Inferior parietal cortex (tissue), 1 donor: Measurements from ENCODE around the gene RPS3A.
"Not testable (repeated sequence)": the region's sequence is repeated elsewhere in the genome, so short reads cannot be mapped to it uniquely, and the experiment has no call there.

Experiments used
- DNase-seq: peaks from one replicate; pipeline ENCODE4 v3.0.0-alpha.2; 2016; ENCODE audit errors: extremely low spot score

The RPS3A gene

DNA sequence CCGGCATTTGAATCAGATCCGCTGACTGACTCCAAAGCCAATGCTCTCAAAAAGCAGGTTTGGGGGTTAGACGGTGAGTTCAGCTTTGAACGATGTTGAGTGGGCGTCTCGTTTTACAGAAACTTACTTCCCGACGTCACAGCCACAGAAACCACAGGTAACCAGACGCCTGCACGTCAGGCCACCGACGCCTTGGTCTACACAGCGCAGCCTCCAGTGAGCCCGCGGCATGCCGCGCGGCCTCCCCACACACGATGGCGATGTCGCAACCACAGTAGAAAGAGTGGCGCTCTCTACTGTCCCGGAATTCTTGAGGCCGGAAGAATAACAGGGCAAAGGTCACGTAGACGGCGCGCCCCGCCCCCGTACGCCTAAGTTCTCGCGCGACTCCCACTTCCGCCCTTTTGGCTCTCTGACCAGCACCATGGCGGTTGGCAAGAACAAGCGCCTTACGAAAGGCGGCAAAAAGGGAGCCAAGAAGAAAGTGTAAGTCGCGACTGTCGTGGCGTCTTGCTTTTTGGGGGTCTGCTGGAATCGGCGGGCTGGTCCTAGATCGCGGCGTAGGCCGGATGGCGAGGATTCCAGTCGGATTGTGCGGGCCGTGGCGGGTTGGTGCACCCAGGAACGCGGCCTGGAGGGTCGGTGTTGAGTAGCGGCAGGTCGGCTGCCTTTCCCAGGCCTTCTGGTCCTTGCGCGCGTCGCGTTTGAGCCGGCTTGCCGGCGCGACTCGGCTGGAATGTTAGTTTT, at the start of gene RPS3A:
TSS of gene RPS3A (plus strand) at position 400 of the 747 bp plus-strand sequence. CDS start at position 425, 25 bp downstream.
- peak; percentile 98 for DNase-seq

DNA sequence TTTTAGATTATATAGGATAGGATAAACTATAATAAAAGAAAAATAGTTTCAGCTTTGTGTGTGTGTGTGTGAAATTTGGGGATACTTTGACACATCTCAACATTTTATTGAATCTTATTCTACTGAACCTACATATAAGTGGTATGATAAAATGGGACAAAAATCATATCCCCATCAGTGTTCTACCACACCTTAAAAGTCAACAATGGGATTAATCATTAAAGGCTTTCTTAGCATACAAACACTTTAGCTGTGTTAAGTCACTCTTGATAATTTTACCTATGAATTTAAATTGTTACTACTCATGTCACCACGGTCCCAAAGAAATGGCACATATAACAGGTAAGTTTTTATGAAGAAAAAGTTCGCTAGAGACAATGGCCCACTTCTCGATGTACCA, 46.6 kb upstream of the RPS3A start:
- no peak for DNase-seq

DNA sequence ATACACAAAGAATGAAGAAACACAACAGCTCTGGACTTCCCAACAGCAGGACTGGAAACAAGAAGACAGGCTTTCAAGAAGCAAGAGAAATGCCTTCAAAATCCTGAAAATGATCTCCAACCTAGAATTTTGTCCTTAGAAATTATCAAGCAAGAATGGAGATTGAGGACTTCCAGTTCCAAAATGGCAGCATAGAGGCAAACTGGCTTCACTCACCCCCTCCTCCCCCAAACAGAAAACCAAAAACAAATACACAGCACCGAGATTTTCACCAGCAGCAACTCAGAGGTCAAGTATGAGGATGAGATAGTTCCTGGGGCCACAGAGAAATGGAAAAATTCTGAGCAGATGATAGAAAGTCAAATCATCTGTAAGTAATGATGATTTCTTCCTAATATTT, 43.9 kb upstream of the RPS3A start:
- no peak for DNase-seq

DNA sequence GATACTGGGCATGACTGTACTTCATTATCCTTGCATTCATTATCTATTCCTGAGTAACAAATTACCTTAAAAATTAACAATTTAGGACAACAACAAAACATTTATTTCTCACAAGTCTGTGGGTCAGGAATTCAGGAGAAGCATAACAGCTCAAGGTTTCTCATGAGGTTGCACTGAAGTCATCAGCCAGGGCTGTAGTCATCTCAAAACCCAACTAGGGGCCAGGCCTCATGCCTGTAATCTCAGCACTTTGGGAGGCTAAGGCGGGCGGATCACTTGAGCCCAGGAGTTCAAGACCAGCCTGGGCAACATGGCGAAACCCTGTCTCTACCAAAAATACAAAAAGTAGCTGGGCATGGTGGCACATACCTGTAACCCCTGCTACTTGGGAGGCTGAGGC, 36.3 kb upstream of the RPS3A start:
- not testable (repeated sequence) for DNase-seq

DNA sequence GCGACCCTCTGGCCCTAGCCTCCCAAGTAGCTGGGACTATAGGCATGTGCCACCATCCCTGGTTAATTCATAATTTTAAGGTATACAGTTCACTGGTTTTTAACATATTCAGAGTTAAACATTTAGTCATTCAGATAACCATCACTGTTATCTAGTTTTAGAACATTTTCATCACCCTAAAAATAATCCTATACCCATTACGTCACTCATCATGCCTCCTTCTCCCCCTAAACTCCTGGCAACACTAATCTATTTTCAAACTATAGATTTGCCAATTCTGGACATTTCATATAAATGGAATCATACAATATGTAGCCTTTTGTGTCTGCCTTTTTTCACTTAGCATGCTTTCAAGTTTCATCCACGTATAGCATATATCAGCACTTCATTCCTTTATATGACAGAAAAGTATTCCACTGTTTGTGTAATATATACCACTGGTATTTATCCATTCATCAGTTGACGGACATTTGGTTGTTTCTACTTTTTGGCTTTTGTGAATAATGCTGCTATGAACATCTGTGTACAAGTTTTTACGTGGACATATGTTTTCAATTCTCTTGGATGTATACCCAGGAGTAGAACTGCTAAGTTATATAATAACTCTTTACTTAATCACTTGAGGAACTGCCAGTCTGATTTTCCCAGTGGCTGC, 32.0 kb upstream of the RPS3A start:
- no peak for DNase-seq

DNA sequence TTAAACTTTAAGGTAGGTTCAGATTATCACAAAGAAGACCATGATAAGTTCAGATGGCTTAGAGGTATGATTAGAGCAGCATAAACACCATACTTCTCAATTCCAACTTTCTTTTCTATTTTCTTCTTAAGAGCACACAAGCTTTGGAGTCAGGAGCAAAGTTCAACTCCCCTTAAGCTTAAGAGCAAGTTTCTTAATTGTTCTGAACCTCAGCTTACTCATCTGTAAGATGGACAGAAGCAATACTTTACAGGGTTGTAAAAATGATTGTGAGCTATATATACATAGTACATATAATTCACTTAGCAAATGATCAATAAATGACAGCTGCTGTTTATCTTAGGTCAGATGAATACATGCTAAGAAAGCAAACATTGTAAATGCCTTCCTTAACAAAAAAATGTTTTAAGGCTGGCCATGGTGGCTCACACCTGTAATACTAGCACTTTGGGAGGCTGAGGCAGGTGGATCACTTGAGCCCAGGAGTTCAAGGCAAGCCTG, 25.0 kb upstream of the RPS3A start:
- DNase-seq: no peak

DNA sequence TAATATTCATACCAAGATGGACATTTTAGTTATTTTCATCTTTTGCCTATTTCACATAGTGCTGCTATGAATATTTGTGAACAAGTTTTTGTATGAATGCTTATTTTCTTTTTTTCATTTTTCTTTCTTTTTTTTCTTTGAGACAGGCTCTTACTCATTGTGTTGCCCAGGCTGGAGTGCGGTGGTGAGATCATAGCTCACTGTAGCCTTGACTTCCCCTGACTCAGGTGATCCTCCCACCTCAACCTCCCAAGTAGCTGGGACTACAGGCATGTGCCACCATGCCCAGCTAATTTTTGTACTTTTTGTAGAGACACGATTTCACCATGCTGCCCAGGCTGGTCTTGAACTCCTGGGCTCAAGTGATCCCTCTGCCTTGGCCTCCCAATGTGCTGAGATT, 21.4 kb upstream of the RPS3A start:
- DNase-seq: not testable (repeated sequence)

DNA sequence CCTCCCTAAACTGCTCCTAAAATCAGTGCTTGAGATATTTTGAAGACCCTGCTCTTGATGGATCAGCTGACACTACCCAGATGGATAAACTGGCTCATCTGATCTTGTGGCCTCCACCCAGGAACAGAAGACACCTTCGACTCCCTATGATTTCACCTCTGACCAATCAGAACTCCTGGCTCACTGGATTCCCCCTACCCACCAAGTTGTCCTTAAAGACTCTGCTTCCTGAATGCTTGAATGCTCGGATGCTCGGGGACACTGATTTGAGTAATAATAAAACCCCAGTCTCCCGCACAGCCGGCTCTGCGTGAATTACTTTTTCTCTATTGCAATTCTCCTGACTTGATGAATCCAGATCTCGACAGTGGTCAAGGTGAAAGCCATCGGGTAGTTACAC, 12.0 kb upstream of the RPS3A start:
- DNase-seq: no peak

DNA sequence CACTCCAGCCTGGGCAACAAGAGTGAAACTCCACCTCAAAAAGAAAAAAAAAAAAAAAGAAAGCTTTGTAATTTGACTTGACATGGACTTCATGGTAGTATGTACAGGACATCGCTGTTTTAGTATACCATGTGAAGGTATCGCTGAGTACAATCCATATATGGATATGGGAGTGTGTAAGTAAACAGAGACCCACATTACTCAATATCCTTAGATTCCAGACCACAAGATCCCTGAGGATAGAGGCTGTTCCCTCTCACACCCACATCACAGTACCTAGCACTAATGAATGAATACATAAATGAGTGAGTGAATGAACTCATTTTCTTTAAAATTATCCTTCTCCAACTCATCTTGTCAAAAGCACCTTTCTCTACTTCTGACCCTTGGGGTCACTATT, 8.4 kb upstream of the RPS3A start:
- DNase-seq: no peak

DNA sequence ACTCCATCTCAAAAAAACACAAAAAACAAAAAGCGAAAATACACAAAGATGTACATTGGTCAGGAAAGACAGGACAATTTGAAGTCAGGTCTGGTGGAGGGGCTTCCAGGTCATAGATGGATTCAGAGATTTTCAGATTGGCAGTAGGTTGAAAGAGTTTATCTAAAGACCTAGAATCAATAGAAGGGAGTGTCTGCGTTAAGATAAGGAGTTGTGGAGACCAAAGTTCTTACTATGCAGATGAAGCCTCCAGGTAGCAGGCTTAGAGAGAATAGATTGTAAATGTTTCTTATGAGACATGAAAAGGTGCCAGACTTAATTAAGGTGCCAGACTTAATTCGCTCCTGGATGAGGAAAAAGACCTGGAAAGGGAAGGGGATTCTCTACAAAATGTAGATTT, 6.9 kb upstream of the RPS3A start:
- no peak for DNase-seq

DNA sequence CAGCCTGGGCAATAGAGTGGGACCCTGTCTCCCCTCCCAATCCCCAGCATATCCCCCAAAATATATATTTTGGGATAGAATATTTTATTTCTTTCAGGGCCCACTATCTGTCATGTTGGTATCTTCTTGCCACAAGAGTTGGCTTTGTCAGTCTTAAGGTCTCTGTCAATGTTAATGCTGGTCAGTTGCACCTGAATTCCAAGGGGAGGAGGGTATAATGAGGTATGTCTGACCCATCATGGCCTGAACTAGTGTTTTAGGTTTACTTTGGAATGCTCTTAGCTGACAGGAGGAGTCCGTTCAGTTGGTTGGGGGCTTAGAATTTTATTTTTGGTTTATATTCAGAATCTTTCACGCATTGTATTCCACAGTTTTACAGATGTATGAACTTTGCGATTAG, 6.2 kb upstream of the RPS3A start:
- no peak for DNase-seq

DNA sequence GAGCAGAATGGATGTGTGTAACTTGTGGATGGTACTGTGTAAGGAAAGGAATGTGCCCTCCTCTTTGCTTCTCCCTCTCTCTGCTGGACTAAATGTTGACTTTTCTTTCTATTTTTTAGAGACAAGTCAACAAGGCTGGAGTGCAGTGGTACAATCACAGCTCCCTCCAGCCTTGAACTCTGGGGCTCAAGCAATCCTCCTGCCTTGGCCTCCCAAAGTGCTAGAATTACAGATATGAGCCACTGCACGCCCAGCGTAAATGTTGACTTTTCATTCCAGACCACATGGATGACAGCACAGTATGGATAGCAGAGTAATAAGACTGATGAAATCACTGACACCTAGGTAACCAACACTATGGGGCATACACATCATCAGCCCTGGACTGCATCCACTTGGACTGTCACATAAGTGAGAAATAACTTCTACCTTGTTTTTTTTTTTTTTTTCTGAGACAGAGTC, 5.1 kb upstream of the RPS3A start:
- no peak for DNase-seq

DNA sequence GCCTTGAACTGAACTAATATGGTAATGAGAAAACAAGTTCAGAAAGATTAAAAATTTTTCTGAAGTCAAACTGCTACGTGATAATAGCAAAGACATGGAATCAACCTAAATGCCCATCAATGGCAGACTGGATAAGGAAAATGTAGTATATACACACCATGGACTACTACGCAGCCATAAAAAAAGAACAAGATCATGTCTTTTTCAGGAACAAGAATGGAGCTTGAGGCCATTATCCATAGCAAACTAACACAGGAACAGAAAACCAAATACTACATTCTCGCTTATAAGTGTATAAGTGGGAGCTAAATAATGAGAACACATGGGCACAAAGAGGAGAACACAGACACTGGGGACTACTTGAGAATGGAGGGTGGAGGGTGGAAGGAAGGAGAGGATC, 4.3 kb upstream of the RPS3A start:
- DNase-seq: no peak

DNA sequence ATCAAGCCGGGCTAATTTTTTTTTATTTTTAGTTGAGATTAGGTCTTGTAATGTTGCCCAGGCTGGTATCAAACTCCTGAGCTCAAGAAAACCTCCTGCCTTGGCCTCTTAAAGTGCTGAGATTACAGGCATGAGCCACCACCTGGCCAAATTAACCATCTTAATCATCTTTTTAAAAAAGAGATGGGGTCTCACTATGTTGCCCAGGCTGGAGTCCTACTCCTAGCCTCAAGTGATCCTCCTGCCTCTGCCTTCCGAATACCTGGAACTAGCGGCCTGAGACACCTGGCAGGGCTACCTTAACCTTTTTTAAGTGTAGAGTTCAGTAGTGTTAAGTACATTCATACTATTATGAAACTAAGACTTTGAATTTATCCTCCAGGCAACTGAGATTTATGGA, 1.7 kb upstream of the RPS3A start:
- DNase-seq: no peak

DNA sequence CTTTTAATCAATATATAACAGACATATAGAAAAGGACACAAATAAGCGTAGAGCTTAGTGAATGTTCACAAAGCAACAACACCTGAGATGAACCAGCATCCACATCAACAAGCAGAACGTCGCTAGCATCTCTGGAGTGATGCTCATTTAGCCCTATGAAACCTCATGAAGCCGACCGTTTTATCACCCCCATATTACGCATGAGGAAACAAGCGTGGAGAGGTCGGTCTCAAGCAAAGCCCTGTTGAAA, 524 bp upstream of the RPS3A start:
- DNase-seq: no peak

DNA sequence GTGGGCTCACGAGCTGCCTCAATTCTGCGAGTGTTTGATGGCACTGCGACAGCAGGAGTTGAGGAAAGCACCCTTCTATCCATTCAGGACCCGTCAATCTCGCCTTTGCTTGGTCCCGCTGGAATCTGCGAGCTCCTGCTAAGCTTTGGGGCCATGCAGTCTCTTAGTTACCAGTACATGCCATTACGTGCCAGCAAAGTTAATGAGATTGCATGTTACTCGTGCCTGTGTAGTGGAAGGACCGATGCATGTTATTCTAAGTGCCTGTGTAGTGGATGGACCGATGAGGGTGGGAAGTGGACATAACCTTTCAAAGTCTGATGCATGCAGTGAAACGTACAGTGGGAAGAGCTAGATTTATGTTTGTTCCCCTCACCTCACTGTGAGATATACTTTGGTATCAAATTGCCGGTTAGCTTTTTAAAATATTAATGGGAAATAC, 569 bp downstream of the RPS3A start:
- DNase-seq: no peak

DNA sequence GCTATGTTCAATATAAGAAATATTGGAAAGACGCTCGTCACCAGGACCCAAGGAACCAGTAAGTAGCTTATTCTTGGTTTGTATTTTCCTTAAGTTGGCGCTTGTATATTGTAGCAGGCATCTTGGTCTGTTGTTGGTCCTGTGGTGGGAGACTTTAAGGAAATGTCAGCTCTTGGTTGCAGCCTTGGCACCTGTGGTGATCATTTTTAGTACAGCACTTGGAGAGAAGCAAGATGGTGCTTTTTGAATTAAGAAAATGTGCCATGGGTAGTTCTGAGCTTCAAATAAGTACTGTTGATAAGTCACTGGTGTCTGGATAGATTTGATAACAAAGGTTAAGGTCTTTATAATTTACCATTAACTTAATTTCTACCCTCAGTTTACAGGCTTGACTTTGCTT, 1.1 kb downstream of the RPS3A start:
- DNase-seq: no peak

DNA sequence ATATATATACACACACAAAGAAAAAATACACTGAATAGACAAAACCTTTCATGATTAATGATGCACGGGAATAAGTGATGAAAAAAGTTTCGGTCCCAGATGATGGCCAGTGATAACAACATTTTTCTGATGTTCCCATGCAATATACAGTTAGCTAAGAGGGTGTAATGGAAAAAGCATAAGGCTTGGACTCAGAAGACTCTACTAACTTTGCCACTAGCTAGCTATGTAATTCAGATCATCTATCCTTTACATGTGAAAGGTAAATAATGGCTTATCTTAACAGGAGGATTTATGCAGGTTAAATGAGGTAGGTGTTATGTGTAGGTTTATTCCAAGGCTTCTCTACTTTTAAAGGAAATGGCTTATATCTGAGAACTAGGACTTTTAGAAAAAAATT, 4.3 kb downstream of the RPS3A start:
- DNase-seq: no peak

DNA sequence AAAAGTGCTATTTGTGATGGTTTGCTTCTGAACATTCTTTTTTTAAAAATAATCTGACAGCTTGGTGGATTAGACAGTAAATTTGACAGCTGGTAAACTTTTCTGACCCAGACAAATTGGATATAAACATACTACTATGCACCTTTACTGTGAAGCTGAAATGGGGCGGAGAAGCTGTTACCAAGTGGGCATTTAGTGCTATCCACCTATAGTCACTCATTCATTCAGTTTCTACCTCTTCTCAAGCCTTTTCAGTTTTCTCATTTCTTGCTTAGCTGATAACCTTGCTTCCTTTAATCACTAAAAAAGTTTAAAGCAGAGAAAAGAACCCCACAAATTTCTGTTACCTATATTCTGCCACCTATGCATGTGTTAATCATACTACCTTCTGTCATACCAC, 5.2 kb downstream of the RPS3A start:
- no peak for DNase-seq

DNA sequence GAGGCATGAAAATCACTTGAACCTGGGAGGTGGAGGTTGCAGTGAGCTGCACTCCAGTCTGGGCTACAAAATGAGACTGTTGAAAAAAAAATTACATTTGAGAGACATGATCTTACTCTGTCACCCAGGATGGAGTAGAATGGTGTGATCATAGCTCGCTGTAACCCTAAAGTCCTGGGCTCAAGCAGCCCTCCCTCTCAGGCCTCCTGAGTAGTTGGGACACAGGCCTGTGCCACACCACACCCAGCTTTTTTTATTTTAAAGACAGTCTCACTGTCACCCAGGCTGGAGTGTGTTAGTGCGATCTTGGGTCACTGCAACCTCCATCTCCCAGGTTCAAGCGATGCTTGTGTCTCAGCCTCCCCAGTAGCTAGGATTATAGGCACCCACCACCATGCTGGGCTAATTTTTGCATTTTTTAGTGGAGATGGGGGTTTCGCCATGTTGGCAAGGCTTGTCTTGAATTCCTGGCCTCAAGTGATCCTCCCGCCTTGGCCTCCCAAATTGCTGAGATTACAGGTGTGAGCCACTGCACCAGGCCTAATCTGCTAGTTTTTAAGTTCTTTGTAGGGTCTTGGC, 6.1 kb downstream of the RPS3A start:
- DNase-seq: no peak

DNA sequence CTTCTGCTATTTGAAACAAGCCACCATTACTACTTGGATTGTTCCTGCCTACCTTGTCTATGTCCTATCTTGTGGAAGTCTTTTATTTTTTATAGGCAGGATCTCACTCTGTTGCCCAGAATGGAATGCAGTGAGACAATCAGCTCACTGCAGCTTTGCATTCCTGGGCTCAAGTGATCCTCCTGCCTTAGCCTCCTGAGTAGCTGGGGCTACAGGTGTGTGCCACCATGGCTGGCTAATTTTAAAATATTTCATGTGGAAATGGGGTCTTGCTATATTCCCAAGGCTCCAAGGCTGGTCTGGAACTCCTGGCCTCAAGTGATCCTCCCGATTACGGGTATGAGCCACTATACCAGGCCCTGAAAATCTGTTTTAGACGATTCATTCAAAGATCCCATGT, 7.6 kb downstream of the RPS3A start:
- DNase-seq: no peak

DNA sequence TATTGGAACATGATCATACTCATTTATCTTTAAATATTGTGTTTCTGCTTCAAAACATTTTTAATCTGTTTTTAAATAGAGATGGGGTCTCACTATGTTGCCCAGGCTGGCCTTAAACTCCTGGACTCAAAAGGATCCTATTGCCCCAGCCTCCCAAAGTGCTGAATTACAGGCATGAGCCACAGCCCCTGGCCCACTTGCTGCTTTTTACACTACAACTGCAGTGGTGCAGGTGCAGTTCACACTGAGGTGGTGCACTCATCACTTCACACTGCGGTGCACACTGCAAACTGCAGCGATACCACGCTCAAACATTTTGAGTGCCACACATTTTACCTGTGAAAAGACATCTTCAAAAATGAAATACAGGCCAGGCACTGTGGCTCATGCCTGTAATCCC, 10.8 kb downstream of the RPS3A start:
- no peak for DNase-seq

DNA sequence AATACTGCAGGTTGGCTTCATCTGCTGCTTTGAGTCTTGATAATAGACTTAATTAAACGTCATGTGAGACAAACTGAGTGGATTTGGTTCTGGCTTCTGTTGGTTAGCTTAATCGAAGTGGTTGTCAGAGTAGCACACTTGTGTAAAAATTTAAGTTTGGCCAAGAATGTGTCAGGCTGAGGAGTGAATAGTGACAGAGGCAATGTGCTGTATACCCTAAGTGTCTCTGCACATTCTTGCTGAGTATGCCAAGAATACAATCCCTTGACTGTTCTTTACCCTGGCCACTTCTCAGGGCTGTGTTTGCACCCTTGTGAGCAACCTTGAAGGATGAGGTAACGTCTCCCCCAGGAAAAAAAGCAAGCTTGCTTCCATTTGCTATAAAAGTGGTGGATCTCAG, 14.9 kb downstream of the RPS3A start:
- no peak for DNase-seq
